CD4-positive, alpha-beta T cell treated with Interleukin-12 subunit alpha and Interleukin-12 subunit beta, for 1 hour (primary cell): Measurements from ENCODE around the gene CRYBG3.
A peak's percentile ranks its signal among the peaks of the same experiment; 100 is the strongest.
"Not testable (repeated sequence)": the region's sequence is repeated elsewhere in the genome, so short reads cannot be mapped to it uniquely, and the experiment has no call there.

Experiments used
- DNase-seq: peaks from one replicate; pipeline ENCODE4 v3.0.0-alpha.2; 2020

The CRYBG3 gene

GRCh38 chr3:97901313-97902248 lies 79.8 kb downstream of the CRYBG3 start:
- DNase-seq = no peak

- not testable (repeated sequence) for DNase-seq
These were observed 88.0 kb downstream of the CRYBG3 start for GRCh38 chr3:97909830-97910229.

- peak; percentile 38 for DNase-seq
These were observed 88.5 kb downstream of the CRYBG3 start for GRCh38 chr3:97910236-97910831.

GRCh38 chr3:97910931-97911351 lies 89.1 kb downstream of the CRYBG3 start:
- peak; percentile 50 for DNase-seq

- no peak for DNase-seq
These were observed 89.6 kb downstream of the CRYBG3 start for GRCh38 chr3:97911459-97911858.

GRCh38 chr3:97914388-97914787 lies 92.6 kb downstream of the CRYBG3 start:
- DNase-seq = no peak

- DNase-seq = no peak
These were observed 94.8 kb downstream of the CRYBG3 start for GRCh38 chr3:97916576-97916975.

GRCh38 chr3:97917813-97918536 lies 96.2 kb downstream of the CRYBG3 start:
- no peak for DNase-seq

- no peak for DNase-seq
These were observed 105.9 kb downstream of the CRYBG3 start for GRCh38 chr3:97927704-97928103.

GRCh38 chr3:97928986-97929385 lies 107.2 kb downstream of the CRYBG3 start:
- DNase-seq = no peak

GRCh38 chr3:97930018-97930417 lies 108.2 kb downstream of the CRYBG3 start:
- DNase-seq = no peak

- DNase-seq = no peak
These were observed 109.4 kb downstream of the CRYBG3 start for GRCh38 chr3:97931218-97931617.

- no peak for DNase-seq
These were observed 110.6 kb downstream of the CRYBG3 start for GRCh38 chr3:97932387-97932801.

- DNase-seq = no peak
These were observed 113.3 kb downstream of the CRYBG3 start for GRCh38 chr3:97934980-97935695.

GRCh38 chr3:97935842-97936241 lies 114.0 kb downstream of the CRYBG3 start:
- no peak for DNase-seq

GRCh38 chr3:97937205-97937604 lies 115.4 kb downstream of the CRYBG3 start:
- no peak for DNase-seq

- DNase-seq = no peak
These were observed 116.6 kb downstream of the CRYBG3 start for GRCh38 chr3:97938444-97938843.

GRCh38 chr3:97939401-97939800 lies 117.6 kb downstream of the CRYBG3 start:
- no peak for DNase-seq

GRCh38 chr3:97940034-97940433 lies 118.2 kb downstream of the CRYBG3 start:
- DNase-seq = peak; percentile 27

- DNase-seq = no peak
These were observed 121.2 kb downstream of the CRYBG3 start for GRCh38 chr3:97942801-97943546.

GRCh38 chr3:97948351-97949109 lies 126.7 kb downstream of the CRYBG3 start:
- no peak for DNase-seq
